PFSK-1 (cell line): Measurements from ENCODE around the gene ARF5.

Source experiments
- FOXP2 ChIP-seq: optimal IDR thresholded peaks from 2 replicates; pipeline ENCODE3; 2011; ENCODE audit warnings: borderline replicate concordance, control low read depth, inconsistent platforms; ENCODE audit not compliant: insufficient read depth; ENCODE audit errors: extremely low read length, extremely low read depth
- POLR2AphosphoS5 ChIP-seq: IDR thresholded peaks from 2 replicates; pipeline ENCODE4 v1.6.1; 2012; ENCODE audit warnings: low read depth, mild to moderate bottlenecking, control low read depth, low read length, moderate library complexity
- SIN3A ChIP-seq: IDR thresholded peaks from 2 replicates; pipeline ENCODE4 v1.6.1; 2012; ENCODE audit warnings: mild to moderate bottlenecking, low read length, moderate library complexity, borderline replicate concordance; ENCODE audit not compliant: insufficient read depth
- TAF1 ChIP-seq: IDR thresholded peaks from 2 replicates; pipeline ENCODE4 v1.6.1; 2012; ENCODE audit warnings: low read length, control low read depth, borderline replicate concordance; ENCODE audit not compliant: insufficient read depth
- TF ChIP-seq, protein P1 (sequence below), 2 experiments: IDR thresholded peaks; 2 replicates each; pipeline versions ENCODE4 v1.6.1 to v1.8.0; 2011 to 2012; ENCODE audit warnings: low read depth in 2 of 2, low read length in 2 of 2, control low read depth in 1 of 2, inconsistent platforms in 1 of 2, mild to moderate bottlenecking in 1 of 2, moderate library complexity in 1 of 2; ENCODE audit not compliant: insufficient read depth in 1 of 2

ARF5 gene

DNA sequence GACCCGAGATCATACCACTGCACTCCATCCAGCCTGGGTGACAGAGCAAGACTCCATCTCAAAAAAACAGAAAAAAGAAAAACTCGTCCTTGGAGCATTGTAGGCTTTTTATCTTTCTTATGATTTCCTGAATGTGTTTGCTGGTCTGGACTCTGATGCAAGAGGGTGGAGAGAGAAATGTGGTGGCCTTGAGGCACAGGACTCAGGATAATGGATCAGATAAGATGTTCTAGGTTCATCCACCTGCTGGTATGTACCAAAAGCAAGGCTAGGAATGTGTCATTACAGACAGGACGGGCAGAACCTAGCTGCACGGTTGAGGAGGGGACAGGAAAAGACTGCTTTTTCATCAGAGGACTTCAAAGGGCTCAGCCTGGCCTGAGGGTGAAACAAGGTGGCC, 36.3 kb upstream of the ARF5 start:
- TF ChIP-seq, protein P1, sequence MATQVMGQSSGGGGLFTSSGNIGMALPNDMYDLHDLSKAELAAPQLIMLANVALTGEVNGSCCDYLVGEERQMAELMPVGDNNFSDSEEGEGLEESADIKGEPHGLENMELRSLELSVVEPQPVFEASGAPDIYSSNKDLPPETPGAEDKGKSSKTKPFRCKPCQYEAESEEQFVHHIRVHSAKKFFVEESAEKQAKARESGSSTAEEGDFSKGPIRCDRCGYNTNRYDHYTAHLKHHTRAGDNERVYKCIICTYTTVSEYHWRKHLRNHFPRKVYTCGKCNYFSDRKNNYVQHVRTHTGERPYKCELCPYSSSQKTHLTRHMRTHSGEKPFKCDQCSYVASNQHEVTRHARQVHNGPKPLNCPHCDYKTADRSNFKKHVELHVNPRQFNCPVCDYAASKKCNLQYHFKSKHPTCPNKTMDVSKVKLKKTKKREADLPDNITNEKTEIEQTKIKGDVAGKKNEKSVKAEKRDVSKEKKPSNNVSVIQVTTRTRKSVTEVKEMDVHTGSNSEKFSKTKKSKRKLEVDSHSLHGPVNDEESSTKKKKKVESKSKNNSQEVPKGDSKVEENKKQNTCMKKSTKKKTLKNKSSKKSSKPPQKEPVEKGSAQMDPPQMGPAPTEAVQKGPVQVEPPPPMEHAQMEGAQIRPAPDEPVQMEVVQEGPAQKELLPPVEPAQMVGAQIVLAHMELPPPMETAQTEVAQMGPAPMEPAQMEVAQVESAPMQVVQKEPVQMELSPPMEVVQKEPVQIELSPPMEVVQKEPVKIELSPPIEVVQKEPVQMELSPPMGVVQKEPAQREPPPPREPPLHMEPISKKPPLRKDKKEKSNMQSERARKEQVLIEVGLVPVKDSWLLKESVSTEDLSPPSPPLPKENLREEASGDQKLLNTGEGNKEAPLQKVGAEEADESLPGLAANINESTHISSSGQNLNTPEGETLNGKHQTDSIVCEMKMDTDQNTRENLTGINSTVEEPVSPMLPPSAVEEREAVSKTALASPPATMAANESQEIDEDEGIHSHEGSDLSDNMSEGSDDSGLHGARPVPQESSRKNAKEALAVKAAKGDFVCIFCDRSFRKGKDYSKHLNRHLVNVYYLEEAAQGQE (IDR thresholded peaks at IDR 0.05; ENCODE audit: insufficient read depth in 1 of 2, low read depth in 2 of 2, low read length in 2 of 2), result no peak
- TF ChIP-seq TAF1, result no peak
- TF ChIP-seq FOXP2, result no peak
- TF ChIP-seq POLR2AphosphoS5, result no peak
- no peak for TF ChIP-seq SIN3A

DNA sequence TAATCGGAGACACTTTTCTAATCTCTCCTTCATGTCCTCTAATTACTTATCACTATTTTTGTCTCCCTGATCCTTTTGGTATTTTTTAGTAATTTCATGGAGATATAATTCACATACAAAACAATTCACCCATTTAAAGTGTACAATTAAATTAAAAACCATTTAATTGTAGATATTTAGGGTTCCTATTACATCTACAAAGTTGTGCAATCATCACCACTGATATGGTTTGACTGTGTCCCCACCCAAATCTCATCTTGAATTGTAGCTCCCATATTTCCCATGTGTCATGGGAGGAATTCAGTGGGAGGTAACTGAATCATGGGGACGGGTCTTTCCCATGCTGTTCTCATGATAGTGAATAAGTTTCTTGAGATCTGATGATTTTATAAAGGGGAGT, 31.8 kb upstream of the ARF5 start:
- no peak for TF ChIP-seq FOXP2
- no peak for TF ChIP-seq SIN3A
- TF ChIP-seq POLR2AphosphoS5, result no peak

DNA sequence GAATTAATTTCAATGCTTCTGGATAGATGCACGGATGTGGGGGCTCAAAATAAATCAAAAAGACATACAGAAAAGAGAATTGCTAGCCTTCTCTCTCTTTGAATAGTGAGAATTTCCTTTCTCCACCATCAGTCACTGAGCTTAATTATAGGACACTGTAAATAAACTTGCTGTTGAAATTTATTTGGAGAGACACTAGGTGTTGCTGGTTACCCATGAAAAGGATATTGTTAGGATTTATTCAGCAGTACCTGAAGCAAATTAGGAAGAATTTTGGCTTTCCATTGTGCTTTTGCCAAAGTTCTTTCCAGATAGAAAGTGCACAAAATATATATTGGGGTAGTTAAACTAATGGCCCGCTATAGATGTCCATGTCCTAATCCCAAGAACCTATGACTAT, 30.4 kb upstream of the ARF5 start:
- no peak for TF ChIP-seq TAF1
- TF ChIP-seq FOXP2, result no peak

DNA sequence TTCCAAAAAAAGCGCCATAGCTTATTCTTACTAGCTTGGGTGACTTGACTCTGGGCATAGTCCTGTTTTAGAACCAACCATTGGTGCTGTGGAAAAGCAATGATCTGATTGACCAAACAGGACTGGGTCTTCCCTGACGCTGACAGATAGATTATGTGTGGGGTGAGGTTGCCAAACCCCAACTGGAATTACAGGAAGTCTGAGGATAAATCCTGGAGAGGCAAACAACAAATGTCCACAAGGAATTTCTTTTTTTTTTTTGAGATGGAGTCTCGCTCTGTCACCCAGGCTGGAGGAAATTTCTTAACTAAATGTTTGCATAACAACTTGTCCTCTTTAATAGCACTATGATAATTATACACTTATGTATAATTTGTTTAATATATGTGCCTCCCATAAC, 22.0 kb upstream of the ARF5 start:
- TF ChIP-seq TAF1, result no peak
- TF ChIP-seq POLR2AphosphoS5, result no peak
- TF ChIP-seq FOXP2, result no peak

DNA sequence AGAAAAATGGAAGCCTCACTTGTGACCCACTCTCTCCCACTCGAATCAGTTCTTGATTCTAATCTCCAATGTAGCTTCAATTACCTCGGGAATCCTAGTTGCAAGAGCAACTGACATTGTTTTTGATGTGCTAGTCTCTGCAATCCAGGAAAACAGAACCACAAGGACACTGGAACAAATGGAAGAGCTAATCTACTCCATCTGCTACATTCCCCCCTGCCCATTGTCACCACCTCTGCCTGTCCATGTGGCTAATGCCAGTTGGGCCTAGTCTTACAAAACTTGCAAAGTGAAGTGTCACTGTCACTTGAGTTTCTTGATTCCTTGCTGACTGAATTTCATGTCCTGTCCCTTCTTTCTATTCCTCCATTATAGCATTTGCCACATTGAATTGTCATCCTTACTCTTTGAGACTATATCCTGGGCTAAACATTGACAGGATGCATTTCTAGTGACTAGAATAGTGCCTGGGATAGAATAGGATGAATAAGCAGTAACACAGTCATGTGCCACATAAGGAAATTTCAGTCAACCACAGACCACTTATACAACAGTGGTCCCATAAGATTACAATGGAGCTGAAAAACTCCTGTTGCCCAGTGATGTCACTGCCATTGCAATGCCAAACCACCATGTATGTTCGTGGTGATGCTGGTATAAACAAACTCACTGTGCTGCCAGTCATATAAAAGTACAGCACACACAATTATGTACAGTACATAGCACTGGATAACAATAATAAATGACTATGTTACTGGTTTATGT, 16.3 kb upstream of the ARF5 start:
- TF ChIP-seq TAF1, result no peak
- TF ChIP-seq, protein P1 (IDR thresholded peaks at IDR 0.05; ENCODE audit: insufficient read depth in 1 of 2, low read depth in 2 of 2, low read length in 2 of 2), result no peak
- TF ChIP-seq POLR2AphosphoS5, result no peak
- no peak for TF ChIP-seq FOXP2
- TF ChIP-seq SIN3A, result no peak

DNA sequence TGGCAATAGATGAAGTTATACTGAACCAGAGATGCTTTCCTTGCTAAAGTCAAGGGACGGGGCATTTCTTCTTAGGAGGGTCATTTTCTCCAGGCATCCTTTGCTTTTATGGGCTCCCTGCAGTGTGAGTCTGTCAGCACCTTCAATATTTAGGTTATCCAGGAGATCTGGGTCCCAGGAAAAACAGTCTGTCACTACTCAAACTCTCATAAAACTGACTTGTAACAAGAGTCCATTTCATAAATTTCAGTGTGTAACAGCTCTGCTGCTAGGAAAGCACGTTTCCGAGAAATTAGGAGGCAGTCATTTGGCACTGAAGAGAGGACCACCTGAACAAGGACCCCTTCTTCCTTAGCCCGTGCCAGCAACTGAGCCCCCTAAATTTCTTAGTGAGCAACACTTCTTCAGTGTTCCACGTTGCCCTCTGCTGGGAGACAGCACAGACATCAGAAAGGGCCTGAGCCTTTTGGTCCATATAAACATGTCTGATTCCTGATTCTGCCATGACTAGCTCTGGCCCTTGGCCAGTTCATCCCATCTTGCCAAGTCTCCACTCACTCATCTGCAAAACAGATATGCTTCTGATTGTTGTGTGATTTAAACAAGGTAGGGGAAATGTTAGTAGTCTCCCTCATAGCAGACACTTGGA, 10.1 kb upstream of the ARF5 start:
- TF ChIP-seq, protein P1 (IDR thresholded peaks at IDR 0.05; ENCODE audit: insufficient read depth in 1 of 2, low read depth in 2 of 2, low read length in 2 of 2), result no peak
- TF ChIP-seq POLR2AphosphoS5, result no peak
- TF ChIP-seq FOXP2, result no peak
- TF ChIP-seq SIN3A, result no peak
- TF ChIP-seq TAF1, result no peak
